Measurements from ENCODE around the gene TOR1AIP2. TPM values are rescaled to one million over a fixed set of nuclear protein-coding genes. Genes with fewer than 3 reads are reported as not detected.

TOR1AIP2 gene
- total RNA-seq, 1 donor from 2014 or later, result 51.6 TPM

- DNase-seq, result no peak
These were observed 52.4 kb downstream of the TOR1AIP2 start for GRCh38 chr1:179825206-179825605.

GRCh38 chr1:179824265-179824664, 53.3 kb downstream of the TOR1AIP2 start:
- DNase-seq, result no peak

- no peak for DNase-seq
These were observed 53.9 kb downstream of the TOR1AIP2 start for GRCh38 chr1:179823693-179824092.

- DNase-seq, result no peak
These were observed 55.5 kb downstream of the TOR1AIP2 start for GRCh38 chr1:179822065-179822464.

DNA sequence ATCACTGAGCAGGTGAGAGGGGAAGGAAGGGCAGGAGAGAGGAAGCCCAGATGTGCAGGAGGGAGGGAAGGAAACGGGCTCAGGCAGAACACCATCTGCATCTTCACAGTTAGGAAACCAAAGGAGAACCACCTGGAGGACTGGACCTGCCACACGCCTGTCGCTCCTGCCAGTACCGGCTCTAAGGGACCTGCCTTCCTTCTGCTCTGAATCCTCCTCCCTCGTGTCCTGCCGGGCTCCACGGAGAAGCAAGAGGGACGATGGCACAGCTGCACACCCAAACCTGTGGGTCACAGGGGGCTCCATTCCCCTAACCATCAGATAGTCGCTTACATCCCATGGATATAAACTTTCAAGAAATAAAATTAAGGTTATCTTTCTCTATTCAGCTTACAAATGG, 56.1 kb downstream of the TOR1AIP2 start:
- no peak for DNase-seq

- no peak for DNase-seq
These were observed 57.2 kb downstream of the TOR1AIP2 start for GRCh38 chr1:179820226-179820970.

DNA sequence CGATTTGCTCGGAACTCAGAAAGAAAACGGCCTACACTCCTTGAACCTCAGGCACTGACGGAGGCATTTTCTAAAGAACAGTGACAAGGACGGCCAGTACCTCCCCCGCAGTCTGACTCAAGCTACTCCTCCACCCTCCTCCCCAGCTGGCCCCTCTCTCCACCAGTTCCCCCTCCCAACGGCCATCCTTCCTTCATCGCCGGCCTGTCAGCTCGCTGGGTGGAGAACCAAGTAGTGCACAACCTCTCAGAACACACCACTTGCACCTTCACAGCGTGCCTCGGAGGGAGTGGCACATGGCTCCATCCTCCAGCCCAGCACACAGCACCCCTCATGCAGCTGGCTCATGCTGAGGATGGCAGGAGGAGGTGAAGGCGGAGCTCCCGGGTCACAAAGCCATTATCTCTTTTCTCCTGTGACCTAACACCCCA, 58.8 kb downstream of the TOR1AIP2 start:
- DNase-seq, result no peak

- no peak for DNase-seq
These were observed 59.3 kb downstream of the TOR1AIP2 start for GRCh38 chr1:179818260-179818659.

GRCh38 chr1:179817789-179818188, 59.8 kb downstream of the TOR1AIP2 start:
- no peak for DNase-seq

DNA sequence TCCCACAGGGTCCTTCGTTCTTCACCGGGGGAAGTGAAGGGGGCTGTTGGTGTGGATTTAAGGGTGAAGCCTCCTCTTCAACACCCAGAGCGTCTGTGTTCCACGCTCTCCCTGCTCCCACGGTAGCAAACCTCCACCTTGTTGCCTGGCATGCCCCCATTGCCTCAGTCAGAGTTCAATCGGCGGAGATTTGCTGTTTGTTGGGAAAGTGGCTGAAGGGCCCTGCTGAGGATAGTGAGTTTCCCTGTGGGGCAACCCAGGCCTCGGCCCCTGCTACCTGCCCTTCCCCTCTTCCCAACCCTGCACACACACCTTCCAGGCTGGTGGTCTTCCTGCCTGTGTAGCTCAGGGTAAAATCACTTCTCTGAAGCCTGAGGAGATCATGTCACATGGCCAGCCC, 60.5 kb downstream of the TOR1AIP2 start:
- DNase-seq, result no peak

- DNase-seq, result no peak
These were observed 61.2 kb downstream of the TOR1AIP2 start for GRCh38 chr1:179816196-179816960.

GRCh38 chr1:179815641-179816040, 62.0 kb downstream of the TOR1AIP2 start:
- DNase-seq, result no peak

DNA sequence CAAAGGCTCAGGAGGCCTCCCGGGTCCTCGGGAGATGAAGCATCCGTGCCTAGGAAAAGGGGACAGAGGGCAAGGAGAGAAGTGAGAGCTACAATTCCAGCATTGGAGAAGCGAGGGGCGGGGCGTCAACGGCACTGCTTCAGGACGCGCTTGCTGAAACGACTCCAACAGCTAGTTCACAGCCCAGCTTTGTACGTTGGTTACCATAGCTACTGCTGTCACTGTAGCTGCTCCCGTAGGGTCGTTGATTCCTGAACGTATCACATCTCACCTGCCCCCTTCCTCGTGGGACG, 63.1 kb downstream of the TOR1AIP2 start:
- DNase-seq, result no peak

DNA sequence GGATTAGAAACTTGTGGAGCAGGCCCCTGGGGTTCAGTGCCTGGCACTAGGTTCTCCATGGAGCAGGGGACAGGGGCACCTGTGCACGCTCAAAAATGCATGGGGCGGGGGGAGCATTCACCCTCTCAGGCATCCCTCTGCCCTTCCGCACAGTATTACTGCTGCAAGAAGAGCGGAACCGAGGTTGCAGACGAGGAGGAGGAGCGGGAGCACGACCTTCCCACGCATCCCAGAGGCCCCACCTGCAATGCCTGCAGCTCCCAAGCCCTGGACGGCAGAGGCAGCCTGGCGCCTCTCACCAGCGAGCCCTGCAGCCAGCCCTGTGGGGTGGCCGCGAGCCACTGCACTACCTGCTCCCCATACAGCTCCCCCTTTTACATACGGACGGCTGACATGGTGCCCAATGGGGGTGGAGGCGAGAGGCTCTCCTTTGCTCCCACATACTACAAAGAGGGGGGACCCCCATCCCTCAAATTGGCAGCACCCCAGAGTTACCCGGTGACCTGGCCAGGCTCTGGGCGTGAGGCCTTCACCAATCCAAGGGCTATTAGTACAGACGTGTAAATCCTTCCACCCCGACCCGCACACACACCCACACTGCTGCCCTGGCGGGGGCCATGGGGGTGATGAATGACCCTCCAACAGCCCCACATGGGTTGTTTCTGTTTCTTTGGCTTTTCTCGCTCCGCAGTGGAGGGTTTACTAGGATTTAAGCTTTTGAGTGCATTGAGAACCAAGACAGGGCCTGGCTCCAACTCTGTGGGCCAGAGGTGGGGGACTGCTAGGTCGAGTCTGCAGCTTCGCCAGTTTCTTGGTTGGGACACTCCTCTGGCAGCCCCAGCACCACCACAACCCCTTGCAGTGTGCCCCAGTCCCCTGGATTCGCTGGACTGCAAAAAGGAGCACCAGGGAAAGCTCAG, 63.7 kb downstream of the TOR1AIP2 start:
- no peak for DNase-seq

GRCh38 chr1:179812501-179813292, 64.9 kb downstream of the TOR1AIP2 start:
- no peak for DNase-seq

- DNase-seq, result no peak
These were observed 67.3 kb downstream of the TOR1AIP2 start for GRCh38 chr1:179810367-179810715.

DNA sequence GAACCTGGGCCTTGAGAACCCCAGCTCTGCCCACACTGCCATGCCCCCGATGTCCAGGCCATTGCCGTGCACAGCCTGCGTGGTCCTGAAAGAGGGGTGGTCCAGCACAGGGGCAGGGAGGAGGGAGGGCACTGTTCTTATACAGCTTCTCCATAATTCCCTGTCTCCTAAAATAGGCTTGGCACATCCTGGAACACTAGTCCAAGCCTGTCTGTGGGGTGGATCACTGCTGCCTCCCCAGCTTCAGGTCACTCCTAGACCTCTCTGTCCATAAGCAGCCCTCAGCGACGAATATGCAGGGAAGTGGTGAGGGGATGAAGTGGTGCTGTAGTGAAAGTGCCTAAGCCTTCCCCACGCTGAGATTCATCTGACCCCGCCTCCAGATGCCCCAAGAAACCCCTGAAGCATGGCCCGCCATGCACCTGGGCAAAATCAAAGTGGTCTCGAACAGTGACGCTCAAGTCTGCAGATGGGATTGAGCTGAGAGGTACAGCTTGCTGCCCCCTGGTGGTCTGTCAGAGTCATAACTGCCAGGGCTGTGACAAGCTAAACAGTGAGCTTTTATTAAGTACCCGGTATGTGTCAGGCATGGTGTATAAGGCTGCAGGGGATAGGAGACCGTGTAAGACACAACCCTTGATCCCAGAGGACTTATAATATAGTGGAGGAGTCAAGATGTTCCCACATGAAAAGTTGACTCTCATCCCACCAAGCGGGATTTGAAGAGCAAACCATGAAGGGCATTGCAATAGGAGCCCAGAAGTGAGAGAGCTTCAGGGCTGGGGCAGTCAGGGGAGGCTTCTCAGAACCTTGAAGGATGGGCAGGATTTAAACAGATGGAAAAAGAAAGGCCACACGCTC, 67.9 kb downstream of the TOR1AIP2 start:
- DNase-seq, result peak; percentile 61

DNA sequence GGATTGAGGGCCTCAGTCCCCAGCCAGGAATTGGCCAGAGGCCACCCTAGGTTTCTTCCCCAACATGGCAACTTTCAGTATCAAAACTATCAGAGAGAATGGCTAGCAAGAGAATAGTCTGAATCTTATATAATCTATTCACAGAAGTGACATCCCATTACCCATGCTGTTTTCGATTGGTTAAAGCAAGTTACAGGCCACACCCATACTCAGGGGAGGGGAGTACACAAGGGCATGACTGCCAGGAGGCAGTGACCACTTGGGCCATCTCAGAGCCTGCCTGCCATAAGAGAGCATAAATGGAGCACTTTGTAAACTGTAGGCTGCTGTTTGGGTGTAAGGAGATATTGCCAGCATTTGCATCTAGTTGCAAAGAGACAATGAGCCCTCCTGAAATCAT, 69.1 kb downstream of the TOR1AIP2 start:
- DNase-seq, result no peak

- DNase-seq, result no peak
These were observed 69.7 kb downstream of the TOR1AIP2 start for GRCh38 chr1:179807691-179808485.

- no peak for DNase-seq
These were observed 70.3 kb downstream of the TOR1AIP2 start for GRCh38 chr1:179807291-179807690.
